Inflammatory macrophage treated with lipopolysaccharide for 4 hours (primary cell): Measurements from ENCODE around the gene PSMG2.

Experiments used
- DNase-seq: peaks from one replicate; pipeline ENCODE4 v3.0.0-alpha.2; 2020

The PSMG2 gene

GRCh38 chr18:12766986-12767433 is 64.2 kb downstream of the PSMG2 start:
- DNase-seq, result no peak

GRCh38 chr18:12767580-12768155 is 64.8 kb downstream of the PSMG2 start:
- DNase-seq, result no peak

GRCh38 chr18:12768625-12769024 is 65.8 kb downstream of the PSMG2 start:
- DNase-seq, result no peak

GRCh38 chr18:12769136-12769535 is 66.3 kb downstream of the PSMG2 start:
- DNase-seq, result no peak

GRCh38 chr18:12769644-12770440 is 67.0 kb downstream of the PSMG2 start:
- no peak for DNase-seq

GRCh38 chr18:12770469-12771219 is 67.8 kb downstream of the PSMG2 start:
- DNase-seq, result no peak

GRCh38 chr18:12772111-12772510 is 69.3 kb downstream of the PSMG2 start:
- DNase-seq, result no peak

- no peak for DNase-seq
Measured at GRCh38 chr18:12773369-12773768, 70.5 kb downstream of the PSMG2 start.

GRCh38 chr18:12774982-12775381 is 72.1 kb downstream of the PSMG2 start:
- DNase-seq, result no peak
